Osteocyte (in vitro differentiated cells): Measurements from ENCODE around the gene KMO. TPM values are rescaled to one million over a fixed set of nuclear protein-coding genes. Genes with fewer than 3 reads are reported as not detected.

ENCODE experiments used
- DNase-seq: peaks from one replicate; pipeline ENCODE4 v3.0.0; 2021; ENCODE audit warnings: mixed read lengths; ENCODE audit not compliant: unreplicated experiment; ENCODE audit errors: extremely low spot score
- H3K27ac Mint-ChIP-seq: one replicate; pipeline ENCODE4 v1.8.0; 2021; ENCODE audit warnings: mild to moderate bottlenecking, mixed read lengths; ENCODE audit not compliant: unreplicated experiment
- H3K27me3 Mint-ChIP-seq: one replicate; pipeline ENCODE4 v1.8.0; 2021; ENCODE audit warnings: mixed read lengths; ENCODE audit not compliant: unreplicated experiment
- H3K36me3 Mint-ChIP-seq: one replicate; pipeline ENCODE4 v1.8.0; 2021; ENCODE audit warnings: mixed read lengths; ENCODE audit not compliant: unreplicated experiment
- H3K4me1 Mint-ChIP-seq: one replicate; pipeline ENCODE4 v1.8.0; 2021; ENCODE audit warnings: mixed read lengths; ENCODE audit not compliant: unreplicated experiment
- H3K4me3 Mint-ChIP-seq: one replicate; pipeline ENCODE4 v1.8.0; 2021; ENCODE audit warnings: mild to moderate bottlenecking, moderate library complexity, mixed read lengths; ENCODE audit not compliant: unreplicated experiment
- H3K9me3 Mint-ChIP-seq: one replicate; pipeline ENCODE4 v1.8.0; 2021; ENCODE audit warnings: mixed read lengths; ENCODE audit not compliant: unreplicated experiment
- CTCF ChIP-seq: fragments of 200-600 bp; sonication (generic); IDR thresholded peaks from 2 replicates; pipeline ENCODE4 v1.5.0; 2021; ENCODE audit warnings: antibody characterized with exemption, mild to moderate bottlenecking, moderate library complexity
- total RNA-seq: library from RNA; stranded (reverse); gene quantifications from 2 replicates; pipeline ENCODE4 v1.2.1, GENCODE V29; 2021

KMO gene
- total RNA-seq, 1 donor from 2014 or later: not detected

- H3K4me3 Mint-ChIP-seq: no peak overlapping the region
- no peak for DNase-seq
- peaks cover 10% of the 10 kb centered on the region for H3K4me1 Mint-ChIP-seq
- no peaks in the 10 kb centered on the region for H3K9me3 Mint-ChIP-seq
- TF ChIP-seq CTCF: no peak
- peaks cover 59% of the 10 kb centered on the region for H3K27me3 Mint-ChIP-seq
- no peaks in the 10 kb centered on the region for H3K36me3 Mint-ChIP-seq
- H3K27ac Mint-ChIP-seq: no peak overlapping the region
These were observed 5.0 kb upstream of the KMO start for GRCh38 chr1:241527146-241527545.

- Mint-ChIP-seq H3K9me3 (no peaks in the 10 kb centered on the region), H3K27me3 (peaks cover 55% of the 10 kb centered on the region), H3K4me3 (peak overlapping the region; percentile 82), H3K36me3 (no peaks in the 10 kb centered on the region), H3K4me1 (peaks cover 15% of the 10 kb centered on the region), H3K27ac (peak overlapping the region; percentile 70)
- TF ChIP-seq CTCF: peak; percentile 69
- no peak for DNase-seq
These were observed 700 bp upstream of the KMO start for GRCh38 chr1:241531195-241532161.

- Mint-ChIP-seq H3K27me3 (peaks cover 54% of the 10 kb centered on the region), H3K4me3 (no peak overlapping the region), H3K9me3 (no peaks in the 10 kb centered on the region), H3K4me1 (peaks cover 15% of the 10 kb centered on the region), H3K27ac (no peak overlapping the region), H3K36me3 (no peaks in the 10 kb centered on the region)
- no peak for TF ChIP-seq CTCF
- DNase-seq: no peak
These were observed 686 bp downstream of the KMO start for GRCh38 chr1:241532864-241533263.

- no peak overlapping the region for H3K4me3 Mint-ChIP-seq
- no peak overlapping the region for H3K27ac Mint-ChIP-seq
- peaks cover 15% of the 10 kb centered on the region for H3K4me1 Mint-ChIP-seq
- H3K36me3 Mint-ChIP-seq: no peaks in the 10 kb centered on the region
- no peak for TF ChIP-seq CTCF
- H3K9me3 Mint-ChIP-seq: no peaks in the 10 kb centered on the region
- H3K27me3 Mint-ChIP-seq: peaks cover 50% of the 10 kb centered on the region
- no peak for DNase-seq
These were observed 1.3 kb downstream of the KMO start for GRCh38 chr1:241533326-241534115.

- Mint-ChIP-seq H3K27me3 (peaks cover 45% of the 10 kb centered on the region), H3K36me3 (peaks cover 2% of the 10 kb centered on the region), H3K4me1 (peaks cover 12% of the 10 kb centered on the region), H3K4me3 (no peak overlapping the region), H3K27ac (no peak overlapping the region), H3K9me3 (no peaks in the 10 kb centered on the region)
- no peak for DNase-seq
- TF ChIP-seq CTCF: no peak
These were observed 4.1 kb downstream of the KMO start for GRCh38 chr1:241536304-241536703.
